GM23338 (cell line): ENCODE data around the gene PROSER2. TPM values are rescaled to one million over a fixed set of nuclear protein-coding genes. Genes with fewer than 3 reads are reported as not detected.

Source experiments
- ATAC-seq: fragments of 200-7000 bp; cut with Tn5 transposase; 3 replicates; pipeline ENCODE4 v1.9.1; 2020
- DNase-seq: peaks from one replicate; pipeline ENCODE4 v3.0.0-alpha.2; 2015; ENCODE audit warnings: low spot score
- H2AFZ ChIP-seq: fragments of 200-600 bp; sonication (generic); 2 replicates; pipeline ENCODE4 v1.8.0; 2016; ENCODE audit warnings: antibody characterized with exemption, mild to moderate bottlenecking, moderate library complexity
- H3F3A ChIP-seq: fragments of 200-600 bp; sonication (generic); replicated peaks from 2 replicates; pipeline ENCODE4 v1.8.0; 2017; ENCODE audit warnings: antibody characterized with exemption, mixed run types, low read depth
- H3K27ac ChIP-seq: fragments of 200-600 bp; sonication (generic); 2 replicates; pipeline ENCODE4 v1.6.1; 2016; ENCODE audit warnings: low read depth
- H3K27me3 ChIP-seq: fragments of 200-600 bp; sonication (generic); 2 replicates; pipeline ENCODE4 v1.8.0; 2016; ENCODE audit warnings: mild to moderate bottlenecking, mixed run types, moderate library complexity; ENCODE audit not compliant: insufficient read depth
- H3K36me3 ChIP-seq: fragments of 200-600 bp; sonication (generic); 2 replicates; pipeline ENCODE4 v1.8.0; 2016; ENCODE audit warnings: mild to moderate bottlenecking; ENCODE audit not compliant: insufficient read depth
- H3K4me1 ChIP-seq: fragments of 200-600 bp; sonication (generic); 2 replicates; pipeline ENCODE4 v1.8.0; 2016; ENCODE audit warnings: mild to moderate bottlenecking, moderate library complexity; ENCODE audit not compliant: insufficient read depth
- H3K4me2 ChIP-seq: fragments of 200-600 bp; sonication (generic); 2 replicates; pipeline ENCODE4 v1.7.1; 2017; ENCODE audit warnings: mixed run types
- H3K4me3 ChIP-seq: fragments of 200-600 bp; sonication (generic); 2 replicates; pipeline ENCODE4 v1.6.1; 2016; ENCODE audit warnings: mixed run types
- H3K79me2 ChIP-seq: fragments of 200-600 bp; sonication (generic); replicated peaks from 2 replicates; pipeline ENCODE4 v1.8.0; 2017; ENCODE audit warnings: mild to moderate bottlenecking; ENCODE audit not compliant: insufficient read depth
- H3K9me2 ChIP-seq: fragments of 200-600 bp; sonication (generic); 2 replicates; pipeline ENCODE4 v1.8.0; 2017; ENCODE audit not compliant: insufficient read depth
- H4K20me1 ChIP-seq: fragments of 200-600 bp; sonication (generic); replicated peaks from 2 replicates; pipeline ENCODE4 v1.8.0; 2017; ENCODE audit warnings: mild to moderate bottlenecking; ENCODE audit not compliant: insufficient read depth
- H3K27ac Mint-ChIP-seq: 2 replicates; pipeline ENCODE4 v1.8.0; 2020; ENCODE audit warnings: inconsistent platforms, mild to moderate bottlenecking, moderate library complexity, mixed read lengths
- H3K27me3 Mint-ChIP-seq: 3 replicates; pipeline ENCODE4 v1.8.0; 2022; ENCODE audit warnings: low read depth, mild to moderate bottlenecking, moderate library complexity, mixed read lengths, inconsistent platforms; ENCODE audit not compliant: insufficient read depth, poor library complexity
- H3K36me3 Mint-ChIP-seq: 3 replicates; pipeline ENCODE4 v1.8.0; 2021; ENCODE audit warnings: low read depth, mild to moderate bottlenecking, inconsistent platforms, moderate library complexity, mixed read lengths
- H3K4me1 Mint-ChIP-seq: 3 replicates; pipeline ENCODE4 v1.8.0; 2020; ENCODE audit warnings: mild to moderate bottlenecking, inconsistent platforms, mixed read lengths
- H3K4me3 Mint-ChIP-seq: 3 replicates; pipeline ENCODE4 v1.8.0; 2021; ENCODE audit warnings: moderate library complexity, mild to moderate bottlenecking, inconsistent platforms, mixed read lengths
- H3K9me3 Mint-ChIP-seq: 3 replicates; pipeline ENCODE4 v1.8.0; 2020; ENCODE audit warnings: moderate library complexity, mild to moderate bottlenecking, inconsistent platforms, mixed read lengths
- EZH2 ChIP-seq: fragments of 200-600 bp; sonication (generic); IDR thresholded peaks from one replicate; pipeline ENCODE4 v1.8.0; 2017; ENCODE audit warnings: antibody characterized with exemption, mild to moderate bottlenecking, low read depth; ENCODE audit not compliant: unreplicated experiment
- polyA plus RNA-seq: library from polyadenylated mRNA; unstranded; fragments of >200 nt; fragmentation: Nextera tagmentation; extraction: Ambion mirVana; gene quantifications from 2 replicates; pipeline ENCODE4 v1.2.1, GENCODE V29; 2016
- total RNA-seq: library from RNA; depleted of rRNA; stranded (reverse); fragments of >200 nt; shearing (Covaris generic); gene quantifications from 2 replicates; pipeline ENCODE4 v1.2.3, GENCODE V29; 2014
- TF ChIP-seq, protein P1 (sequence below): fragments of 250-450 bp; sonication (Bioruptor Pico); IDR thresholded peaks from 2 replicates; pipeline ENCODE4 v1.5.0; 2020; ENCODE audit warnings: mild to moderate bottlenecking, moderate library complexity
- TF ChIP-seq, protein P2 (sequence below), 2 experiments: fragments of 200-600 bp in 1 of 2; sonication (generic) in 1 of 2; conservative IDR thresholded peaks; 2 replicates each; pipeline versions ENCODE4 v1.5.1 to v1.6.1; 2016 to 2017; ENCODE audit warnings: antibody characterized with exemption in 2 of 2, low read depth in 2 of 2, mild to moderate bottlenecking in 2 of 2, moderate library complexity in 1 of 2

Gene PROSER2
- total and polyA plus RNA-seq, 2 experiments from 2014 or later, result 4.2 to 10.8 TPM

DNA sequence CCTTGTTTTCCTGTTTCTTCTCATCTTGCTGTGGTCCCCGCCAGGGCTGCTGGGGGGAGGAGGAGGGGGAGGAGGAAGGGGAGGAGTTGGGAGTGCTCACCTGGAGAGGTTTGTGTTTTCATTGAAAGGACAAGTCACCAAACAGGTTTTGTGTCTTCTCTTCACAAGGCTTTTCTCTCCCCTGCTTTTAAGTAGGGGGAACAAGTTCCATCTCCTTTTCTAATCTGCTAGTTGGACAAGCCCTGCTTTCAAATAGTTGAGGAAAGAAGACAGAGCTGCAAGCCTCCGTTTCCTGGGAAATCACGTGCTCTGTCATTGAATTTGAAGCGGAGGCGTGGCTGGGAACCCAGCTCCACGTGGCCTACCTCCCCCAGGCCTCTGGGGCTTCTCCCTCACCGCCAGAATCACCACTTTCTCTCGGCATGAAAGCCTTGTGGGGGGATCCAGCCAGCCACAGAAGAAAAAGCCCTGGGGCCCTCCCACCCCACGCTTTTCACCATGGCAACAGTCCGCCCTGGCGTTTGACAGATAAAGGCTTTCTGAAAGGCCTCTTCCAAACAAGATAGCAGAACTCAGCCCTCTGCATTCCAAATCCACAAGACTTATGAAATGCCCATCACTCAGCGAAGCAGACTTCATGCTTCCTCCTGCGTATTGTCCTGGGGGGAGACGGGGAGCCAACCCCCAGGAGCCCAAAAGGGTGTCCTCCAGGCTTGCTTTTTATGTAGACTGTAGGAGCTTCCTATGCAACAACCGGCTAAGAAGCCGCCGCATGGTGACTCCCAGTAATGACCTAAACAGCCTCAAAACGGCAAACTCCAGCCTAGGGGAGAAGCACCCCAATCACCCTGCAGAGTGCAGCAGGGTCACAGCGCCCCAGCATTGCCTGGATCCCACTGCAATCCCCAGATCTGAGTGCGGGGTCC is 51.7 kb downstream of the PROSER2 start:
- H3K27me3 Mint-ChIP-seq, result peaks cover 3% of the 10 kb centered on the region
- Histone ChIP-seq H3K4me3 (peak overlapping the region; percentile 31), H3K27ac (peak overlapping the region; percentile 46), H2AFZ (peak overlapping the region; percentile 61), H3K9me2 (no peaks in the 10 kb centered on the region), H3K4me2 (peak overlapping the region; percentile 72), H3K36me3 (no peaks in the 10 kb centered on the region), H3K79me2 (no peaks in the 10 kb centered on the region), H3F3A (no peaks in the 10 kb centered on the region; the same call in none of the 2 replicates), H4K20me1 (no peaks in the 10 kb centered on the region), H3K27me3 (peaks cover 19% of the 10 kb centered on the region), H3K4me1 (peaks cover 30% of the 10 kb centered on the region)
- DNase-seq (peak; percentile 89), ATAC-seq (peak; percentile 51)
- peak overlapping the region; percentile 90 for H3K27ac Mint-ChIP-seq
- no peaks in the 10 kb centered on the region for H3K9me3 Mint-ChIP-seq
- TF ChIP-seq EZH2, result no peak
- TF ChIP-seq, protein P1, sequence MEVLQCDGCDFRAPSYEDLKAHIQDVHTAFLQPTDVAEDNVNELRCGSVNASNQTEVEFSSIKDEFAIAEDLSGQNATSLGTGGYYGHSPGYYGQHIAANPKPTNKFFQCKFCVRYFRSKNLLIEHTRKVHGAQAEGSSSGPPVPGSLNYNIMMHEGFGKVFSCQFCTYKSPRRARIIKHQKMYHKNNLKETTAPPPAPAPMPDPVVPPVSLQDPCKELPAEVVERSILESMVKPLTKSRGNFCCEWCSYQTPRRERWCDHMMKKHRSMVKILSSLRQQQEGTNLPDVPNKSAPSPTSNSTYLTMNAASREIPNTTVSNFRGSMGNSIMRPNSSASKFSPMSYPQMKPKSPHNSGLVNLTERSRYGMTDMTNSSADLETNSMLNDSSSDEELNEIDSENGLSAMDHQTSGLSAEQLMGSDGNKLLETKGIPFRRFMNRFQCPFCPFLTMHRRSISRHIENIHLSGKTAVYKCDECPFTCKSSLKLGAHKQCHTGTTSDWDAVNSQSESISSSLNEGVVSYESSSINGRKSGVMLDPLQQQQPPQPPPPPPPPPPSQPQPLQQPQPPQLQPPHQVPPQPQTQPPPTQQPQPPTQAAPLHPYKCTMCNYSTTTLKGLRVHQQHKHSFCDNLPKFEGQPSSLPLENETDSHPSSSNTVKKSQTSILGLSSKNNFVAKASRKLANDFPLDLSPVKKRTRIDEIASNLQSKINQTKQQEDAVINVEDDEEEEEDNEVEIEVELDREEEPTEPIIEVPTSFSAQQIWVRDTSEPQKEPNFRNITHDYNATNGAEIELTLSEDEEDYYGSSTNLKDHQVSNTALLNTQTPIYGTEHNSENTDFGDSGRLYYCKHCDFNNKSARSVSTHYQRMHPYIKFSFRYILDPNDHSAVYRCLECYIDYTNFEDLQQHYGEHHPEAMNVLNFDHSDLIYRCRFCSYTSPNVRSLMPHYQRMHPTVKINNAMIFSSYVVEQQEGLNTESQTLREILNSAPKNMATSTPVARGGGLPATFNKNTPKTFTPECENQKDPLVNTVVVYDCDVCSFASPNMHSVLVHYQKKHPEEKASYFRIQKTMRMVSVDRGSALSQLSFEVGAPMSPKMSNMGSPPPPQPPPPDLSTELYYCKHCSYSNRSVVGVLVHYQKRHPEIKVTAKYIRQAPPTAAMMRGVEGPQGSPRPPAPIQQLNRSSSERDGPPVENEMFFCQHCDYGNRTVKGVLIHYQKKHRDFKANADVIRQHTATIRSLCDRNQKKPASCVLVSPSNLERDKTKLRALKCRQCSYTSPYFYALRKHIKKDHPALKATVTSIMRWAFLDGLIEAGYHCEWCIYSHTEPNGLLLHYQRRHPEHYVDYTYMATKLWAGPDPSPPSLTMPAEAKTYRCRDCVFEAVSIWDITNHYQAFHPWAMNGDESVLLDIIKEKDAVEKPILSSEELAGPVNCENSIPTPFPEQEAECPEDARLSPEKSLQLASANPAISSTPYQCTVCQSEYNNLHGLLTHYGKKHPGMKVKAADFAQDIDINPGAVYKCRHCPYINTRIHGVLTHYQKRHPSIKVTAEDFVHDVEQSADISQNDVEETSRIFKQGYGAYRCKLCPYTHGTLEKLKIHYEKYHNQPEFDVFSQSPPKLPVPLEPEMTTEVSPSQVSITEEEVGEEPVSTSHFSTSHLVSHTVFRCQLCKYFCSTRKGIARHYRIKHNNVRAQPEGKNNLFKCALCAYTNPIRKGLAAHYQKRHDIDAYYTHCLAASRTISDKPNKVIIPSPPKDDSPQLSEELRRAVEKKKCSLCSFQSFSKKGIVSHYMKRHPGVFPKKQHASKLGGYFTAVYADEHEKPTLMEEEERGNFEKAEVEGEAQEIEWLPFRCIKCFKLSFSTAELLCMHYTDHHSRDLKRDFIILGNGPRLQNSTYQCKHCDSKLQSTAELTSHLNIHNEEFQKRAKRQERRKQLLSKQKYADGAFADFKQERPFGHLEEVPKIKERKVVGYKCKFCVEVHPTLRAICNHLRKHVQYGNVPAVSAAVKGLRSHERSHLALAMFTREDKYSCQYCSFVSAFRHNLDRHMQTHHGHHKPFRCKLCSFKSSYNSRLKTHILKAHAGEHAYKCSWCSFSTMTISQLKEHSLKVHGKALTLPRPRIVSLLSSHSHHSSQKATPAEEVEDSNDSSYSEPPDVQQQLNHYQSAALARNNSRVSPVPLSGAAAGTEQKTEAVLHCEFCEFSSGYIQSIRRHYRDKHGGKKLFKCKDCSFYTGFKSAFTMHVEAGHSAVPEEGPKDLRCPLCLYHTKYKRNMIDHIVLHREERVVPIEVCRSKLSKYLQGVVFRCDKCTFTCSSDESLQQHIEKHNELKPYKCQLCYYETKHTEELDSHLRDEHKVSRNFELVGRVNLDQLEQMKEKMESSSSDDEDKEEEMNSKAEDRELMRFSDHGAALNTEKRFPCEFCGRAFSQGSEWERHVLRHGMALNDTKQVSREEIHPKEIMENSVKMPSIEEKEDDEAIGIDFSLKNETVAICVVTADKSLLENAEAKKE (CRISPR knock-in tag), result 0 out of 2 replicates have a peak, but pooled peaks have one; percentile 30
- TF ChIP-seq, protein P2, sequence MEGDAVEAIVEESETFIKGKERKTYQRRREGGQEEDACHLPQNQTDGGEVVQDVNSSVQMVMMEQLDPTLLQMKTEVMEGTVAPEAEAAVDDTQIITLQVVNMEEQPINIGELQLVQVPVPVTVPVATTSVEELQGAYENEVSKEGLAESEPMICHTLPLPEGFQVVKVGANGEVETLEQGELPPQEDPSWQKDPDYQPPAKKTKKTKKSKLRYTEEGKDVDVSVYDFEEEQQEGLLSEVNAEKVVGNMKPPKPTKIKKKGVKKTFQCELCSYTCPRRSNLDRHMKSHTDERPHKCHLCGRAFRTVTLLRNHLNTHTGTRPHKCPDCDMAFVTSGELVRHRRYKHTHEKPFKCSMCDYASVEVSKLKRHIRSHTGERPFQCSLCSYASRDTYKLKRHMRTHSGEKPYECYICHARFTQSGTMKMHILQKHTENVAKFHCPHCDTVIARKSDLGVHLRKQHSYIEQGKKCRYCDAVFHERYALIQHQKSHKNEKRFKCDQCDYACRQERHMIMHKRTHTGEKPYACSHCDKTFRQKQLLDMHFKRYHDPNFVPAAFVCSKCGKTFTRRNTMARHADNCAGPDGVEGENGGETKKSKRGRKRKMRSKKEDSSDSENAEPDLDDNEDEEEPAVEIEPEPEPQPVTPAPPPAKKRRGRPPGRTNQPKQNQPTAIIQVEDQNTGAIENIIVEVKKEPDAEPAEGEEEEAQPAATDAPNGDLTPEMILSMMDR (conservative IDR thresholded peaks at IDR 0.05; ENCODE audit: low read depth in 2 of 2), result 0 out of 4 replicates have a peak, but pooled peaks of 1 of the 2 experiments have one; percentile 22
- H3K36me3 Mint-ChIP-seq, result no peaks in the 10 kb centered on the region
- peaks cover 39% of the 10 kb centered on the region for H3K4me1 Mint-ChIP-seq
- H3K4me3 Mint-ChIP-seq, result peak overlapping the region; percentile 60
